Raji (cell line): ENCODE data around the gene C1S.

ENCODE experiments used
- POLR2A ChIP-seq: IDR thresholded peaks from 2 replicates; pipeline ENCODE4 v1.6.1; 2011; ENCODE audit warnings: low read depth, low read length, control low read depth; ENCODE audit not compliant: insufficient read depth

The C1S gene

DNA sequence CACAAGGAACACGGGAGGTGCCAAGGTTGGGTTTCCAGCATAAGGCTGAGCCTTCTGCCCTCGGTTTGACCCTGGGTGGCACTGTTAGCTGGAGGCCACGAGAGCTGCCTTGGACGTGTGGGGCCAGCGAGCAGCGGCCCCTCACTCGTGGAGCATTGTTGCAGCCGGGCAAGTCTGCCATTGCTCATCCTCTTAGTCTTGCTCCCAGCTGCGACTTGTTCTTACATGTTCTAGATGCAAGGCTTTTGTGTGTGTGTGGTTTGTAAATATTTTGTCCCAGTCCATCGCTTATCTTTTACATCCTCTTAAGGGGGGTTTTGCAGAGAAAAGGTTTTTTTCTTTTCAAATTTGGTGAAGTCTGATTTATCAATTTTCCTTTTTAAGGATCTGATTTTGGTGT lies 21.1 kb upstream of the C1S start:
- no peak for TF ChIP-seq POLR2A

- no peak for TF ChIP-seq POLR2A
These were observed 17.7 kb upstream of the C1S start for GRCh38 chr12:7042842-7043241.

GRCh38 chr12:7045913-7046312 lies 14.6 kb upstream of the C1S start:
- TF ChIP-seq POLR2A: no peak

DNA sequence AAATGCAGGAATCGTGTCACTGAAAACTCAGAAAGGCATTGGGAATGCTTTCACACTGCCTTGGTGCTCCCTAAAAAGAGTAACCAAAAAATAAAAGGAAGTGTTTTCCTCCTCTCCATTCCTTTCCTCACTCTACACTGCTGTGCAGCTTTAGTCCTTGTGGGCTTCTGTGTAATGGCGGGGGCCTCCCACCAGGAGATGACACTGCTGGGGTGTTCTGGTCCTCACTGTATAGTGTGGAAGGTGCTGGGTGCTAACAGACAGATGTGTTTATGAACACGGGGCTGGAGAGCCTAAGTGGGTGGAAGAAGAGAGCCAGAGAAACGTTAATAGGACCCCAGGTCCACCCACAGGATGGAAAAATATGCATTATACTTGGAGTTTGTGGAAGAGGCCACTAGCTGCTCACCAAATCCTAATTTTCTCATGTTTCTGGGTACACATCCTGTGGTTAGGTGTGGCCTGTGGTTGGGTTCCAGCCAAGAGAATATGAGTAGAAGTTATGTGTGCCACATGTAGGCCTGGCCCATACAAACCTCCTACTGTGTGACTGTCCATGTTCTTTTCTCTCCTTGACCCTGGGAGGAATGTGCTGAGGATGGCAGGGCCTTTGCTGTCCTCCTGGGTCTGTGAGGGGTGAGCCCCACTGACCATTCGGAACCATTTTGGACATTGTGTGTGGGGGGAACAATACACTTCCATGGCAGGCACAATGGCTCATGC lies 14.0 kb upstream of the C1S start:
- TF ChIP-seq POLR2A: no peak

DNA sequence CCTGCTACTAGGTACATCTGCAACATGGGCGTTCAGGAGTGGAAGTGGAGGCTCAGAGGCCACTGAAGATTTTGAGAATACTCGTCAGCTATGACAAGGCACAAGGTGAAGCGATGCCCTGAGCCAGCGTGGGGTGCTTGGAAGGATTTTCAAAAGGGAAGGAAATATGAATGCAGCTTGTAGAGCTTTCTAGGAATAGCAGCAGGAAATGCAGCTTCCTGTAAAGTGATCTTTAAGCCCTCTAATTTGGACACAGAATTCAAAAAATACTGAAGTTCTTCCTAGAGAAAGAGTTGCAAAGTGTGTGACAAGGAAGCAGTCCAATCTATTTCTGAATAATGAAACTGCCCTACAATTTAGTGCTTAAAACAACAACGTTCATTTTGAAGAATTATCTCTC lies 13.2 kb upstream of the C1S start:
- TF ChIP-seq POLR2A: no peak

DNA sequence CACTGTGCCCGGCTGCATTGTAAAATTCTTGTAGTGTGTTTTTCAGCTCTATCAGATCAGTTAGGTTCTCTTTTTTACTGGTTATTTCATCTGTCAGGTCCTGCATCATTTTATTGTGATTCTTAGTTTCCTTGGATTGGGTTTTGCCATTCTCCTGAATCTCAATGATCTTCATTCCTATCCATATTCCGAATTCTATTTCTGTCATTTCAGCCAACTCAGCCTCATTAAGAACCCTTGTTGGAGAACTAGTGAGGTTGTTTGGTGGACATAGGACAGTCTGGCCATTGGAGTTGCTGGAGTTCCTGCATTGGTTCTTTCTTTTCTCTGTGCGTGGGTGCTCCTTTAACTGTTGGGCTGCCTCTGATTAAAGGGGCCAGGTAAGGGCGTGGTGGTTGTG lies 5.6 kb upstream of the C1S start:
- no peak for TF ChIP-seq POLR2A

DNA sequence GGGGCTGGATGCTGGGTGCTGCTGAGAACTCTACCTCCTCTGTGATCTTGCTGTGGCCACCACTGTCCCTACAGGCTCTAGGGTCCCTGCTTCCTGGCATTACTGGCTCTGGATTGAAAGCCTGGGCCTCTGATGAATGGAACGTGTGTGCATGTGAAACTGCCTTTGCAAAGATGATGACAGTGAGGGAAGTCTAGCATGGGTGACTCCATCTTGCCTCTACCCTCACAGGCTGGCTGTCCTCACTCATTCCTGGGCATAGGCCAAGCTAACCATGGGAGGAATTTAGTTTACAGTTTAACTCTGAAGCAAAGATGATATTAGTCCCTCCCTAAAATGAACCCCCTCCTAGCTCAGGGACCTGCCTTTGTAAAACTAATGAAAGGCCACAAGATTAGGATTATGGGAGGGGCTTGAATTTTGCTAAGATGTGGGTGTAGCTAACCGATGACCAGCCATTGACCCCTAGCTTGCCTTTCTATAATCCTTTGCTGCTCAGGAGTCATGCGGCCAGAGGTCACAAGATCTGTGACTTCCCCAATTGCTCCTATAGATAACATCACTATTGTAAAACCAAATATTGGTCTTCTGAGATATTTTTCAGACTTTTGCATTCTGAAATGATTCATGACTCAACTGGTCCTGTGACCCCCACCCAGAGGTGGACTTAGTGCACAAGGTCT lies 2.2 kb upstream of the C1S start:
- TF ChIP-seq POLR2A: no peak

- no peak for TF ChIP-seq POLR2A
These were observed 1.6 kb upstream of the C1S start for GRCh38 chr12:7058850-7059395.

DNA sequence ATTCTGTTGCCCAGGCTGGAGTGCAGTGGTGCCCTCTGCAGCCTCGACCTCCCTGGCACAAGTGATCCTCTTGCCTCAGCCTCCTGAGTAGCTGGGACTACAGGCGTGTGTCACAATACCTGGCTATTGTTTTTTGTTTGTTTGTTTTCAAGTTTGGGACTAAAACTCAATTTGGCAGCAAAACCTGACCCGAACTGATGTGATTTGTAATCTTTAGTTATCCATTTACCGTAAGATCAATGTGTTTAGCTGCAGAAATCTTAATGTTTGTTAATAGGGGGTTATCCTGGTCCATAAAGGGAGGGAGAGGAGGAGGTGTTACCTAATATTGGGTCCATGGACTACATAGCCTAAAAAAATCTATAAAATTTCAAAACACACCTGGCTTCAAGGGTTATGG lies 738 bp upstream of the C1S start:
- no peak for TF ChIP-seq POLR2A

DNA sequence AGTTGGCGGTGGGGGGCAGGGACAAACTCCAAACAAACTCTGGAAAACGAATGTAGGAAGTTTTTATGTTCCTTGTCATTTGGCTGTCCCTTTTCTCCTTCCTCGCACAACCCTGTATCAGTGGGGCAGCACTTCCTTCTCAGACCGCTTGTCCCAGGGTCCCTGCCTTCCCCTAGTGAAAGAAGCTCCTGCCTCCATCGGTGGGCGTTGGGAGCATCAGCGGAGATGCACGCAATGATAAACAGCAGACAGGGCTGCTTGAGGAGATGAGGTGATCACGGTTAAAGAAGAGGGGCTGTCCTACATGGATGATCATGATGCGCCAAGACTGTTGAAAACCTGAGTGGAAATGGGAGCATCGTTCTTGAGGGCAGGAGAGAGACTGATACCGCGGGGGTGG lies 620 bp downstream of the C1S start:
- TF ChIP-seq POLR2A: no peak

GRCh38 chr12:7061596-7061995 lies 1.1 kb downstream of the C1S start:
- no peak for TF ChIP-seq POLR2A

GRCh38 chr12:7064516-7064915 lies 4.0 kb downstream of the C1S start:
- no peak for TF ChIP-seq POLR2A

DNA sequence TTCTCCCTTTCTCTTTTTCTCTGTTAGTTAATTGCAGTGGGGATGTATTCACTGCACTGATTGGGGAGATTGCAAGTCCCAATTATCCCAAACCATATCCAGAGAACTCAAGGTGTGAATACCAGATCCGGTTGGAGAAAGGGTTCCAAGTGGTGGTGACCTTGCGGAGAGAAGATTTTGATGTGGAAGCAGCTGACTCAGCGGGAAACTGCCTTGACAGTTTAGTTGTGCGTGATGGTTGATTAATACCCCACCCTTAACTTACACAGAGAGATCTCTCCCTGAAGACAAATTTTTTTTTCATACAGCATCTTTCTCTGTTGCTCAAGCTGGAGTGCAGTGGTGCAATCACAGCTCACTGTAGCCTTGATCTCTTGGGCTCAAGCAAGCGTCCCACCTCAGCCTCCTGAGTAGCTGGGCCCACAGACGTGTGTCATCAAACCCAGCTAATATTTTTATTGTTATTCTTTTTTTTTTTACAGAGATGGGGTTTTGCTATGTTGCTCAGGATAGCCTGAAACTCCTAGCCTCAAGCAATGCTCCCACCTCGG lies 4.6 kb downstream of the C1S start:
- no peak for TF ChIP-seq POLR2A

DNA sequence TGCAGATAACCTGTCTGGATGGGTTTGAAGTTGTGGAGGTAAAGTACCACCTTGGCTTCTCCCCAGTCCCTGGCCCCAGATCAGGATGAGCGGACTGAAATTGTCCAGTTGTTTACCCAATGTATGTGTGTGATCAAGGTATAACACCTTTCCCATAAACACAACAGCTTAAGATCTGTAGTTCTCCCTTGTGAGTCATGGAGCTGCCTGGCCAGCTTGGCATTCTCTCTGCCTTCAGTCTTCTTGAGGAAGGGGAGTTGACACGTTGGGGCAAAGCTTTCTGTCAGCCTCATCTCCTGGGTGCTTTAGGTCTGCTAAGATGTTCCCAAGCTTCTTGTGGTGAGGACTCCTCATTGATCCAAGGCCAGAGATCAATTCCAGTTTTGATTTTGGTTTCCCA lies 6.1 kb downstream of the C1S start:
- no peak for TF ChIP-seq POLR2A

GRCh38 chr12:7067096-7067495 lies 6.6 kb downstream of the C1S start:
- TF ChIP-seq POLR2A: no peak
